GM13976 (cell line): ENCODE results near the gene KLHL18.
"Not testable (repeated sequence)": the region's sequence is repeated elsewhere in the genome, so short reads cannot be mapped to it uniquely, and the experiment has no call there.

Source experiments
- DNase-seq: peaks from one replicate; pipeline ENCODE4 v3.0.0; 2012; ENCODE audit warnings: low spot score
- CTCF ChIP-seq: IDR thresholded peaks from 2 replicates; pipeline ENCODE4 v1.5.1; 2012; ENCODE audit warnings: borderline replicate concordance, mild to moderate bottlenecking; ENCODE audit not compliant: insufficient read depth; ENCODE audit errors: extremely low read depth, missing control alignments, control extremely low read depth
- in situ Hi-C: fragments of 300-500 bp; cut with MboI; formaldehyde crosslinking; loops from one replicate; pipeline ENCODE4 v1.12.0; 2022; ENCODE audit warnings: low sequenced_read_pairs, mixed read lengths, inconsistent platforms; ENCODE audit not compliant: unreplicated experiment

Gene KLHL18

GRCh38 chr3:47299381-47300318 lies 16.9 kb downstream of the KLHL18 start:
- DNase-seq = no peak
- in situ Hi-C loops = no loop called here
- no peak for TF ChIP-seq CTCF

- no peak for TF ChIP-seq CTCF
- no peak for DNase-seq
- in situ Hi-C loops = no loop called here
Observed at GRCh38 chr3:47301456-47301855, 18.7 kb downstream of the KLHL18 start.

GRCh38 chr3:47306022-47306421 lies 23.3 kb downstream of the KLHL18 start:
- in situ Hi-C loops = no loop called here
- DNase-seq = no peak
- no peak for TF ChIP-seq CTCF

- in situ Hi-C loops = not testable (repeated sequence)
Observed at GRCh38 chr3:47309231-47309630, 26.5 kb downstream of the KLHL18 start.

GRCh38 chr3:47310391-47310790 lies 27.6 kb downstream of the KLHL18 start:
- in situ Hi-C loops = no loop called here
- no peak for DNase-seq
- no peak for TF ChIP-seq CTCF

More at GRCh38 chr3:47309231-47309630, 26.5 kb downstream of the KLHL18 start:
- not testable (repeated sequence) for DNase-seq

GRCh38 chr3:47313341-47314055 lies 30.8 kb downstream of the KLHL18 start:
- TF ChIP-seq CTCF = no peak
- DNase-seq = no peak
- in situ Hi-C loops = no loop called here
